ENCODE results near the gene NEO1. TPM values are rescaled to one million over a fixed set of nuclear protein-coding genes. Genes with fewer than 3 reads are reported as not detected.

The NEO1 gene
- polyA plus RNA-seq, 1 donor from 2014 or later, result 57.0 TPM

DNA sequence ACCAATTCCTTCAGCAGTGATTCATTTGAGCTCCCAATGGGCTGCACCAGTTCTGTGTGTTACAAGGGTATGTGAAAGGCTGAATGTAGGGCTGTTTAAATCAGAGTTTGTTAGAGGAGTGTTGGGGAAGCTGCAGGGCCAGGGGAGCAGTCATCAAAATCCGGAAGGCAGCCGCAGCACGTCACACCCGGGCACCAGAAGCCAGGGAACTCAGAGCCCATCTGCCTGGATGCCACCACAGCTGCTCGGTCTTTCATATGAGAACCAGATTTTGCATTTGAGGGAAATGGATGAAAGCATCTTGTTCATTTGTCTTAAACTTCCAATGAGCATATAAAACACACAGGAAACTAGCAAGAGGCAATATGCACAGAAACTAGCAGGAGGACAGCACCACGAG, 24.2 kb upstream of the NEO1 start:
- Histone ChIP-seq H3K9me2 (ENCODE audit: insufficient read depth, low read length) (no peaks in the 10 kb centered on the region), H3K9me3 (ENCODE audit: low read length) (no peaks in the 10 kb centered on the region), H2AFZ (ENCODE audit: low read depth, low read length) (no peak overlapping the region), H3K4me2 (ENCODE audit: low read length) (no peak overlapping the region), H3F3A (ENCODE audit: insufficient read depth, low read length, poor library complexity, severe bottlenecking) (no peaks in the 10 kb centered on the region), H3K27me3 (ENCODE audit: insufficient read depth, low read depth, low read length) (no peaks in the 10 kb centered on the region), H3K27ac (ENCODE audit: low read length) (no peak overlapping the region), H3K36me3 (ENCODE audit: insufficient read depth, low read length) (no peaks in the 10 kb centered on the region), H3K79me2 (replicated peaks; ENCODE audit: insufficient read depth, low read length) (no peaks in the 10 kb centered on the region), H3K9ac (ENCODE audit: low read length) (no peak overlapping the region), H4K20me1 (ENCODE audit: insufficient read depth) (no peaks in the 10 kb centered on the region), H3K4me3 (ENCODE audit: low read length) (no peak overlapping the region)
- TF ChIP-seq CTCF (IDR thresholded peaks at IDR 0.05; ENCODE audit: poor library complexity, severe bottlenecking), result no peak
- TF ChIP-seq EZH2 (IDR thresholded peaks at IDR 0.05; ENCODE audit: borderline replicate concordance, insufficient read depth, low read length, poor library complexity, severe bottlenecking), result no peak
- no peak for TF ChIP-seq RAD21 (conservative IDR thresholded peaks at IDR 0.05)
- TF ChIP-seq SMC3 (conservative IDR thresholded peaks at IDR 0.05; ENCODE audit: poor library complexity), result no peak
- no peak for TF ChIP-seq EP300 (conservative IDR thresholded peaks at IDR 0.05; ENCODE audit: poor library complexity, severe bottlenecking)
- TF ChIP-seq MXI1 (conservative IDR thresholded peaks at IDR 0.05; ENCODE audit: poor library complexity, severe bottlenecking), result no peak
- TF ChIP-seq TAF1 (IDR thresholded peaks at IDR 0.05; ENCODE audit: low read depth), result no peak
- TF ChIP-seq REST (IDR thresholded peaks at IDR 0.05; ENCODE audit: borderline replicate concordance), result no peak
- TF ChIP-seq POLR2AphosphoS5 (IDR thresholded peaks at IDR 0.05), result no peak

GRCh38 chr15:73028831-73029451, 23.3 kb upstream of the NEO1 start:
- H3K27ac ChIP-seq (ENCODE audit: low read length), result no peak overlapping the region
- no peak overlapping the region for H3K4me3 ChIP-seq (ENCODE audit: low read length)
- H3K79me2 ChIP-seq (replicated peaks; ENCODE audit: insufficient read depth, low read length), result no peaks in the 10 kb centered on the region

More at GRCh38 chr15:73028831-73029451, 23.3 kb upstream of the NEO1 start:
- TF ChIP-seq EZH2 (IDR thresholded peaks at IDR 0.05; ENCODE audit: borderline replicate concordance, insufficient read depth, low read length, poor library complexity, severe bottlenecking), result no peak
- TF ChIP-seq REST (IDR thresholded peaks at IDR 0.05; ENCODE audit: borderline replicate concordance), result no peak
- TF ChIP-seq POLR2AphosphoS5 (IDR thresholded peaks at IDR 0.05), result no peak
- no peak for TF ChIP-seq TAF1 (IDR thresholded peaks at IDR 0.05; ENCODE audit: low read depth)
- TF ChIP-seq SMC3 (conservative IDR thresholded peaks at IDR 0.05; ENCODE audit: poor library complexity), result no peak
- no peak for TF ChIP-seq CTCF (IDR thresholded peaks at IDR 0.05; ENCODE audit: poor library complexity, severe bottlenecking)
- no peak for TF ChIP-seq EP300 (conservative IDR thresholded peaks at IDR 0.05; ENCODE audit: poor library complexity, severe bottlenecking)
- TF ChIP-seq MXI1 (conservative IDR thresholded peaks at IDR 0.05; ENCODE audit: poor library complexity, severe bottlenecking), result no peak
- TF ChIP-seq RAD21 (conservative IDR thresholded peaks at IDR 0.05), result no peak
- no peaks in the 10 kb centered on the region for H3K27me3 ChIP-seq (ENCODE audit: insufficient read depth, low read depth, low read length)
- H3K4me2 ChIP-seq (ENCODE audit: low read length), result no peak overlapping the region
- H3K9ac ChIP-seq (ENCODE audit: low read length), result no peak overlapping the region
- no peak overlapping the region for H2AFZ ChIP-seq (ENCODE audit: low read depth, low read length)
- no peaks in the 10 kb centered on the region for H3K36me3 ChIP-seq (ENCODE audit: insufficient read depth, low read length)
- no peaks in the 10 kb centered on the region for H3K9me2 ChIP-seq (ENCODE audit: insufficient read depth, low read length)
- H4K20me1 ChIP-seq (ENCODE audit: insufficient read depth), result no peaks in the 10 kb centered on the region
- no peaks in the 10 kb centered on the region for H3F3A ChIP-seq (ENCODE audit: insufficient read depth, low read length, poor library complexity, severe bottlenecking)
- no peaks in the 10 kb centered on the region for H3K9me3 ChIP-seq (ENCODE audit: low read length)

Measured in neural cell (in vitro differentiated cells).